NOMO-1 treated with DMSO at 0.1 percent for 48 hours (cell line): ENCODE results near the gene RBP2.
"Not testable (repeated sequence)": the region's sequence is repeated elsewhere in the genome, so short reads cannot be mapped to it uniquely, and the experiment has no call there.

Source experiments
- DNase-seq: peaks from one replicate; lab custom pipeline; 2025; ENCODE audit not compliant: unreplicated experiment; lab: John Stamatoyannopoulos, UW

RBP2 gene

GRCh38 chr3:139447486-139447885 is 28.8 kb downstream of the RBP2 start:
- no peak for DNase-seq

GRCh38 chr3:139444446-139444845 is 31.9 kb downstream of the RBP2 start:
- DNase-seq, result no peak

GRCh38 chr3:139443186-139443585 is 33.1 kb downstream of the RBP2 start:
- DNase-seq, result no peak

GRCh38 chr3:139441656-139442055 is 34.7 kb downstream of the RBP2 start:
- no peak for DNase-seq

GRCh38 chr3:139440639-139441556 is 35.4 kb downstream of the RBP2 start:
- no peak for DNase-seq

- DNase-seq, result no peak
These were observed 37.0 kb downstream of the RBP2 start for GRCh38 chr3:139439278-139439677.

GRCh38 chr3:139434764-139435307 is 41.5 kb downstream of the RBP2 start:
- no peak for DNase-seq

GRCh38 chr3:139434228-139434627 is 42.1 kb downstream of the RBP2 start:
- DNase-seq, result no peak

- no peak for DNase-seq
These were observed 43.2 kb downstream of the RBP2 start for GRCh38 chr3:139433089-139433488.

GRCh38 chr3:139430493-139430892 is 45.8 kb downstream of the RBP2 start:
- DNase-seq, result no peak

- DNase-seq, result peak; percentile 98
These were observed 48.8 kb downstream of the RBP2 start for GRCh38 chr3:139427283-139428060.

- no peak for DNase-seq
These were observed 50.4 kb downstream of the RBP2 start for GRCh38 chr3:139425745-139426400.

- no peak for DNase-seq
These were observed 53.1 kb downstream of the RBP2 start for GRCh38 chr3:139423232-139423631.

GRCh38 chr3:139421460-139421859 is 54.9 kb downstream of the RBP2 start:
- DNase-seq, result no peak

GRCh38 chr3:139421040-139421439 is 55.3 kb downstream of the RBP2 start:
- no peak for DNase-seq

GRCh38 chr3:139418144-139418543 is 58.2 kb downstream of the RBP2 start:
- no peak for DNase-seq

GRCh38 chr3:139416275-139416674 is 60.0 kb downstream of the RBP2 start:
- no peak for DNase-seq

- no peak for DNase-seq
These were observed 61.6 kb downstream of the RBP2 start for GRCh38 chr3:139414608-139415224.

GRCh38 chr3:139412891-139413290 is 63.4 kb downstream of the RBP2 start:
- not testable (repeated sequence) for DNase-seq
